NCI-H748 treated with DMSO at 0.1 percent for 48 hours (cell line): ENCODE data around the gene IFI6.
"Not testable (repeated sequence)": the region's sequence is repeated elsewhere in the genome, so short reads cannot be mapped to it uniquely, and the experiment has no call there.

Source experiments
- DNase-seq: peaks from one replicate; lab custom pipeline; 2025; lab: John Stamatoyannopoulos, UW

Gene IFI6

GRCh38 chr1:27627733-27628132 lies 44.3 kb downstream of the IFI6 start:
- not testable (repeated sequence) for DNase-seq

- no peak for DNase-seq
Measured at GRCh38 chr1:27627061-27627460, 44.9 kb downstream of the IFI6 start.

- DNase-seq, result no peak
Measured at GRCh38 chr1:27626031-27626935, 45.7 kb downstream of the IFI6 start.

GRCh38 chr1:27624467-27625178 lies 47.4 kb downstream of the IFI6 start:
- DNase-seq, result no peak

- no peak for DNase-seq
Measured at GRCh38 chr1:27623327-27624212, 48.4 kb downstream of the IFI6 start.

GRCh38 chr1:27622828-27623227 lies 49.2 kb downstream of the IFI6 start:
- DNase-seq, result no peak

GRCh38 chr1:27621051-27621920 lies 50.7 kb downstream of the IFI6 start:
- DNase-seq, result no peak

GRCh38 chr1:27619782-27620438 lies 52.1 kb downstream of the IFI6 start:
- not testable (repeated sequence) for DNase-seq

GRCh38 chr1:27618341-27619082 lies 53.5 kb downstream of the IFI6 start:
- DNase-seq, result no peak

- no peak for DNase-seq
Measured at GRCh38 chr1:27617420-27617819, 54.6 kb downstream of the IFI6 start.

- DNase-seq, result no peak
Measured at GRCh38 chr1:27616441-27616840, 55.6 kb downstream of the IFI6 start.
